Measurements from ENCODE around the gene SCGB1D2. TPM values are rescaled to one million over a fixed set of nuclear protein-coding genes. Genes with fewer than 3 reads are reported as not detected.

Gene SCGB1D2
- total and polyA plus RNA-seq, 2 of the 4 experiments (the other 2 are of a cell fraction): not detected

- no peak for ATAC-seq (ENCODE audit: low read depth)
Observed at GRCh38 chr11:62269654-62270278, 27.7 kb downstream of the SCGB1D2 start, which contains the start of gene SCGB2A2. TSS of gene SCGB2A2 (plus strand) at chr11:62270158. CDS start at chr11:62270217, 59 bp downstream.

More at GRCh38 chr11:62269654-62270278, 27.7 kb downstream of the SCGB1D2 start, which contains the start of gene SCGB2A2:
- Histone ChIP-seq H3K9ac (ENCODE audit: low read depth, low read length) (no peak within 1 kb of the TSS), H4K5ac (ENCODE audit: low read depth, low read length) (no peak within 1 kb of the TSS), H3K4ac (ENCODE audit: low read depth, low read length) (no peak within 1 kb of the TSS), H3K9me1 (ENCODE audit: insufficient read depth, low read length) (no peaks in the 10 kb centered on the region; the same call in 1 of the 2 replicates), H3K4me1 (ENCODE audit: control insufficient read depth, insufficient read depth, low read length) (no peaks in the 10 kb centered on the region), H4K91ac (ENCODE audit: insufficient read depth, low read depth, low read length) (no peak within 1 kb of the TSS), H2AFZ (replicated peaks; ENCODE audit: low read length, poor library complexity) (no peak within 1 kb of the TSS), H4K8ac (ENCODE audit: low read depth in 2 of 2, low read length in 2 of 2) (no peak within 1 kb of the TSS), H3K27me3 (ENCODE audit: control insufficient read depth, insufficient read depth, low read length) (peaks cover 2% of the 10 kb centered on the region; the same call in 1 of the 2 replicates), H2BK15ac (ENCODE audit: low read depth, low read length) (no peak within 1 kb of the TSS), H2AK5ac (ENCODE audit: low read depth, low read length) (no peak within 1 kb of the TSS), H2AK9ac (replicated peaks; ENCODE audit: low read depth, low read length, poor library complexity) (no peak within 1 kb of the TSS), H2BK120ac (ENCODE audit: low read depth, low read length) (no peak within 1 kb of the TSS), H3K18ac (ENCODE audit: low read depth, low read length) (no peak within 1 kb of the TSS), H3K4me2 (ENCODE audit: low read depth, low read length) (no peak within 1 kb of the TSS), H4K20me1 (ENCODE audit: insufficient read depth, low read length) (no peaks in the 10 kb centered on the region), H3K9me3 (ENCODE audit: control insufficient read depth, insufficient read depth, low read length) (no peaks in the 10 kb centered on the region), H3K56ac (ENCODE audit: extremely low read depth, insufficient read depth, low read length) (no peak within 1 kb of the TSS), H3K4me3 (ENCODE audit: insufficient read depth, low read depth, low read length) (no peak within 1 kb of the TSS), H3K14ac (replicated peaks; ENCODE audit: low read depth, low read length) (no peak within 1 kb of the TSS), H3K36me3 (ENCODE audit: control insufficient read depth, insufficient read depth, low read length) (no peaks in the 10 kb centered on the region), H2BK5ac (ENCODE audit: low read depth, low read length, poor library complexity, severe bottlenecking) (no peak within 1 kb of the TSS), H3K27ac (ENCODE audit: insufficient read depth, low read length) (no peak within 1 kb of the TSS), H2BK20ac (ENCODE audit: low read depth, low read length) (no peak within 1 kb of the TSS), H3K23ac (ENCODE audit: low read depth, low read length) (no peak within 1 kb of the TSS), H3K79me1 (ENCODE audit: low read depth in 1 of 2, low read length in 2 of 2) (no peaks in the 10 kb centered on the region)
- in situ Hi-C loops (cut with MboI; ENCODE audit: low sequenced_read_pairs): no loop called here
- BruUV-seq (replicated peaks): no TSS peak
- ChIA-PET CTCF (no interaction called here), POLR2A (ENCODE audit: unreplicated experiment) (no interaction called here)
- DNase-seq: no peak
- TF ChIP-seq MAZ (IDR thresholded peaks at IDR 0.05; ENCODE audit: borderline replicate concordance, low read depth, low read length) (no peak), NFE2L2 (IDR thresholded peaks at IDR 0.05; ENCODE audit: low read depth, low read length) (no peak), RAD21 (IDR thresholded peaks at IDR 0.05; ENCODE audit: low read length) (no peak), CEBPB (IDR thresholded peaks at IDR 0.05; ENCODE audit: low read depth, low read length) (no peak), POLR2A (IDR thresholded peaks at IDR 0.05; ENCODE audit: low read depth, low read length) (no peak), RCOR1 (IDR thresholded peaks at IDR 0.05; ENCODE audit: insufficient replicate concordance, low read length) (no peak), RFX5 (IDR thresholded peaks at IDR 0.05; ENCODE audit: low read depth, low read length) (no peak), ELK1 (IDR thresholded peaks at IDR 0.05; ENCODE audit: borderline replicate concordance, low read depth, low read length) (no peak), CHD1 (IDR thresholded peaks at IDR 0.05; ENCODE audit: low read depth, low read length) (no peak), SMC3 (IDR thresholded peaks at IDR 0.05; ENCODE audit: low read depth, low read length) (no peak), MXI1 (IDR thresholded peaks at IDR 0.05; ENCODE audit: borderline replicate concordance, low read depth, low read length) (no peak)
- TF ChIP-seq, protein P1, sequence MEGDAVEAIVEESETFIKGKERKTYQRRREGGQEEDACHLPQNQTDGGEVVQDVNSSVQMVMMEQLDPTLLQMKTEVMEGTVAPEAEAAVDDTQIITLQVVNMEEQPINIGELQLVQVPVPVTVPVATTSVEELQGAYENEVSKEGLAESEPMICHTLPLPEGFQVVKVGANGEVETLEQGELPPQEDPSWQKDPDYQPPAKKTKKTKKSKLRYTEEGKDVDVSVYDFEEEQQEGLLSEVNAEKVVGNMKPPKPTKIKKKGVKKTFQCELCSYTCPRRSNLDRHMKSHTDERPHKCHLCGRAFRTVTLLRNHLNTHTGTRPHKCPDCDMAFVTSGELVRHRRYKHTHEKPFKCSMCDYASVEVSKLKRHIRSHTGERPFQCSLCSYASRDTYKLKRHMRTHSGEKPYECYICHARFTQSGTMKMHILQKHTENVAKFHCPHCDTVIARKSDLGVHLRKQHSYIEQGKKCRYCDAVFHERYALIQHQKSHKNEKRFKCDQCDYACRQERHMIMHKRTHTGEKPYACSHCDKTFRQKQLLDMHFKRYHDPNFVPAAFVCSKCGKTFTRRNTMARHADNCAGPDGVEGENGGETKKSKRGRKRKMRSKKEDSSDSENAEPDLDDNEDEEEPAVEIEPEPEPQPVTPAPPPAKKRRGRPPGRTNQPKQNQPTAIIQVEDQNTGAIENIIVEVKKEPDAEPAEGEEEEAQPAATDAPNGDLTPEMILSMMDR (conservative IDR thresholded peaks at IDR 0.05; ENCODE audit: low read depth, low read length): no peak
- dilution Hi-C loops (cut with HindIII; ENCODE audit: low sequenced_read_pairs, unreplicated experiment): no loop called here
- intact Hi-C loops (cut with micrococcal nuclease): no loop called here
- WGBS, 2 experiments (ENCODE audit: extremely low coverage in 2 of 2, insufficient read length in 1 of 2): no CpG with 5 or more reads among the region's 10 CpGs

Measured in IMR-90 (cell line).